ENCODE results near the gene CORO2A. TPM values are rescaled to one million over a fixed set of nuclear protein-coding genes. Genes with fewer than 3 reads are reported as not detected.
"Not testable (repeated sequence)": the region's sequence is repeated elsewhere in the genome, so short reads cannot be mapped to it uniquely, and the experiment has no call there.

Gene CORO2A
- total RNA-seq, 1 donor from 2014 or later = 5.1 TPM

DNA sequence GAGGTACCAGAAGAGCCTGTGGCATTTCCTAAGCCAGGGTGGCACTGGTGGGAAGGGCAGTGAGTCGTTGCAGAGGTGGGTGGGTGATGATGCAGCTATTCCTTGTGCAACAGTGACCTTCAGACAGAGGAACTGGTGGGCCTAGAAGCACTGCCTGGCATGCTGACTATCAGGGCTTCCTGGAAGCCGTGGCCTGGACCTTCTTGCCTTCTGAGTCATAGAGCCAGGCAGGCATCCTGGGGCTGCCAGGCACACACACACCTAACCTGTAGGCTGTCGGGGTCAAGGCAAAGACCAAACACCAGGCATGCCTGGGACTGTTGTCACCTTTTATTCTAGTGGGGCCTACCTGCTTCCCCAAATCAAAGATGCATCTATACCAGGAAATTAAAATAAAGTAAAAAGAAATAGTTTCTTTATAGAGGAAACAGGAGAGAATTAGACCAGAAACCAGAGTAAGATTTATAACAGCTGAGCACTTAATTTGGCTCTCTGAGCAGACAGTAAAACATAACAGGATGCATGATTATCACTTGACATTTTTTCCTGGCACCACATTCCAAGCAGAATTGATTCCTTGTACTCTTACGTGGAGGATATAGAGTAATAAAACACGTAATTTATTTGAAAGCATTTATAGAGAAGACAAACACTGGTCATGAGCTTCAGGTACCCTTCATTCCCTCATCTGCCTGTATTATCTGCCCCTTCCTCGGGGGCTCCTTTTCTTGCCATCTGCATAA is 110.8 kb downstream of the CORO2A start:
- DNase-seq = no peak

DNA sequence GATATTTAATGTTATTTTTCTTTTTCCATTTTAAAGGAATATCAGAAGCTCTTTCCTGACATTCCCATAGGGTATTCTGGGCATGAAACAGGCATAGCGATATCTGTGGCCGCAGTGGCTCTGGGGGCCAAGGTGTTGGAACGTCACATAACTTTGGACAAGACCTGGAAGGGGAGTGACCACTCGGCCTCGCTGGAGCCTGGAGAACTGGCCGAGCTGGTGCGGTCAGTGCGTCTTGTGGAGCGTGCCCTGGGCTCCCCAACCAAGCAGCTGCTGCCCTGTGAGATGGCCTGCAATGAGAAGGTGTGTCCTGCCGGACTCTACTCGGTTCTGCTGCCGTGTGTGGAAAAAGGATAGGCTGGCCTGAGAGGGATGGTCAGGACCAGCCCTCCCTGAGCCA is 111.7 kb downstream of the CORO2A start:
- DNase-seq = no peak

DNA sequence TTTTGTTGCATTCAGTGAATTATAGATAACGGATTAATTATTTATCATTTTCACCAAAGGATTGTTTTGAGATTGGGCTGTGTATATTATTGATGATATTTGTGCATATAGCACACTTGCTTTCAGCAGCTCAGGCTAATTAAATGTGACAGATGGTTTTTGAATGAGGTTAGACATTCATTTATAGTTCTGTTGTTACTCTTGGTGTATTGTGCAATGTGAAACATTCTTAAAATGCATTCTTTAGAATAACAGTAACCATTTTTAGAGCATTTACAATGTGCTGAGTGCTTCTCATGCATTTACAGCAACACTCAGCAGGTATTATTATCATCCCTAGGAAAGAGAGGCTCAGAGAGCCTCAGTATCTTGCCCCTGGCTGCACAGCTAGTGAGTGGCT is 112.1 kb downstream of the CORO2A start:
- no peak for DNase-seq

DNA sequence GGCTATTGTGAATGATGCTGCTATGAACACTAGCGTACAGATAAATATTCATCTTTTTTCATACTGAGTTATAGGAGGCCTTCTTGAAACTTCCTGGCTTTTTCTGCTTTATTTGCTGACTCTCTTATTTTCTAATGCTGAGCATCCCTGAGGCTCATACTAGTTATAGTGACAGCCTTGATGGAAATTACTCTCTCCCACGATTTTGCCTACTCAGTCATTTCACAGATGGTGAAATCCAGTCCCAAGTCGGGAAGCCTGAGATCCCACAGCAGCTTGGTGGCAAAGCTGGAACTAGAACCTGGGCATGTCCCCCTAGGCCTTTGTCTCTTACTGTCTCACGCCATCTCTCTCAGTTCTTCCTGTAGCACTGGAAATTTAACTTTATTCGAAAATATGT is 113.5 kb downstream of the CORO2A start:
- DNase-seq = no peak

DNA sequence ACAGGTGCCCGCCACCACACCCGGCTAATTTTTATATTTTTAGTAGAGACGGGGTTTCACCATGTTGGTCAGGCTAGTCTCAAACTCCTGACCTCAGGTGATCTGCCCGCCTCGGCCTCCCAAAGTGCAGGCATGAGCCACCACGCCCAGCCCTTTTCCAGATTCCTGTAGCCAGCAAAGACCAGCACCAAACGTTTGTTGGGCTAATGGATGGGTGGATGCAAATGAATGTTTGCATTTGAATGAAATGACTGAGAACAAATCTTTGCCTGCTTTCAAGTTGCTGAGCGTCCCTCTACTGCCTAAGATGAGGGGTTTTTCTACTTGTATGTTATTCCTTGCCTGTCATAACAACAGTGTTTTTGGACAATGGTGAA is 115.9 kb downstream of the CORO2A start:
- not testable (repeated sequence) for DNase-seq

DNA sequence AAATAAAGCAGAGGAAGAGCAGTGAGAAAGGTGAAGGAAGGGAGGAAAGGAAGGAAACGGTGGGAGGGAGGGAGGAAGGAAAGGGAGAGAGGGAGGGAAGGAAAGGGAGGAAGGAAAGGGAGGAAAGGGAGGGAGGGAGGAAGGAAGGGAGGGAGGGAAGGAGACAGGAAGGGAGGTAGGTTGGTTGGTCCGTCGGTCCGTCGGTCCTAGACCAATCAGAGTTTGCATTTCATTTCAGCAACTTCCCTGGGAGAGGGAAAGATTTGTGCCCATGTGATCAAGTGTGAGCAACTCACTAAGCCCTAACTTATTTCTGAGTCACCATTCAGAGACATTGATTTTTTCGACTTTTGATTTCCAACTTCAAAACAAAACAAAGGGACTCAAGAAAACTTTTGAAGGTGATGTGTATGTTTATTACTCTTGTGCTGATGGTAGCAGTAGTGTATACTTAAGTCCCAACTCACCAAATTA is 117.1 kb downstream of the CORO2A start:
- DNase-seq = no peak

DNA sequence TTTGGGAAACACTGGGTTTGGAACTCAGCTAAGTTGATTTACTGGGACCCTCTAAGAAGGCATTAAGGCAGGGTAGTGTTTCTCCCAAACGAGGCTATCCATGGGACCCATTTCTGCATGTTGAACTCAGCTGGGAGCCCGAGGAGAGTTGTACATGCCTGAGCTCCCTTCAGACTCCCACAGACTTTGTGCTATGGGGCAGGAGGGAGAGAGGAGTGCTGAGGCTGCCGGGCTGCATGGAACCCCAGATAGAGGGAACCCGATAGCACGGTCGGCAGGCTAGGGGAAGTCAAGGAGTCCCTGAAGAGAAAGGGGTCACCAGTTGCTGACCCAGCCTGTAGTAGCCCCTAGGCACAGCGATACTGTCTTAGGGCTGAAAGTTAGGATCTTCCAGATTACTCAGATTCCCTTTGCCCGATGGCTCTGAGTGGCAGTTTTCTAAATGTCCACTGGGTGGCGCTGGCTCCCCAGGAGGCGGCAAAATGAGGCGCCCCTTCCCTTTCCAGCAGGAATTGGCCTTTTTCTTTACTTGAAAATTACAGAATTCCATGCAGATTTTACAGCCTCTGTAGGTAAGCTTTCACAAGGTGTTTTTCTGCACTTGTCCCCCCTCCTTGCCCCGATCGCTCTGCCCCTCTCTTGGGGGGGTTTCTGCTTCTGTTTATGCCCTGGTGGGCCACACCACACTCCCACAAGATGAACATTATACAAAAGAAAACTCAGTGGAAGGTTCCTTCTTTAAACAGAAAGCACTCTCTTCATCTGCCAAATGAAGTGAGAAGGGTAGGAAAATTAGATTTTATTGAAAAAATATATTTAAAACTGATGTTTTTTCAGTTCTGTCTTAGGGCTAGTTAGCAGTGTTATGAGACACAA is 118.1 kb downstream of the CORO2A start:
- DNase-seq = no peak

DNA sequence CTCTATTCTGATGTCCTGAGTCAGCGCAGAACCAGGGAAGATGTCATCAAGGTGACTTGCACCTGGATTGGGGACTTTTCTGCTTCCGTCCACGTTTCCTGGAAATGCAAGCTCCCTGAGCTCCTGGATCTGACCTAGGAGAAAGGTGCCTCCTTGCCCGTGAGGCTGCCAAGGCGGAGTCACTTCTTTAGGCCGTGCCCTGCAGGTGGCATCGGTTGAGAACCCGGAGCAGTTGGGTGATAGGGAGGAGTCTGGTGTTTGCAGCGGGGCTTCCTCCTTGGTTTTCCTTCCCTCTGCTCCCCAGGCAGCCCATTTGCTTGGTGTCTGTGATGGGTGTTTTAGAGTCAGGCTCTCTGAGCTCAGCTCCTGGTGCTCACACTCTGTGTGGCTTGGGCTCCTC is 120.7 kb downstream of the CORO2A start:
- no peak for DNase-seq

Small RNAs within 50 kb of the gene (small RNA-seq; reads per million reads assigned to genes)
- gene MIR6854 (not detected), gene RF00017 (not detected)

Other genes with a start within 250 kb of the CORO2A start
- 3.9 TPM for gene ANP32B, start 209.3 kb downstream of the CORO2A start, total RNA-seq
- gene NANS, start 135.9 kb downstream of the CORO2A start, total RNA-seq = 20.9 TPM
- gene TRIM14, start 73.4 kb downstream of the CORO2A start, total RNA-seq = 2.2 TPM
- gene TBC1D2, start 63.0 kb upstream of the CORO2A start, total RNA-seq = 1.9 TPM

Measured in occipital lobe (tissue), 3 donors.